ENCODE results near the gene ANKRD9. TPM values are rescaled to one million over a fixed set of nuclear protein-coding genes. Genes with fewer than 3 reads are reported as not detected.

ANKRD9 gene
- total and polyA plus RNA-seq, 2 of the 13 experiments (the other 11 are each of a cell fraction or from before 2014, with no cell fraction given): 10.0 to 15.0 TPM

DNA sequence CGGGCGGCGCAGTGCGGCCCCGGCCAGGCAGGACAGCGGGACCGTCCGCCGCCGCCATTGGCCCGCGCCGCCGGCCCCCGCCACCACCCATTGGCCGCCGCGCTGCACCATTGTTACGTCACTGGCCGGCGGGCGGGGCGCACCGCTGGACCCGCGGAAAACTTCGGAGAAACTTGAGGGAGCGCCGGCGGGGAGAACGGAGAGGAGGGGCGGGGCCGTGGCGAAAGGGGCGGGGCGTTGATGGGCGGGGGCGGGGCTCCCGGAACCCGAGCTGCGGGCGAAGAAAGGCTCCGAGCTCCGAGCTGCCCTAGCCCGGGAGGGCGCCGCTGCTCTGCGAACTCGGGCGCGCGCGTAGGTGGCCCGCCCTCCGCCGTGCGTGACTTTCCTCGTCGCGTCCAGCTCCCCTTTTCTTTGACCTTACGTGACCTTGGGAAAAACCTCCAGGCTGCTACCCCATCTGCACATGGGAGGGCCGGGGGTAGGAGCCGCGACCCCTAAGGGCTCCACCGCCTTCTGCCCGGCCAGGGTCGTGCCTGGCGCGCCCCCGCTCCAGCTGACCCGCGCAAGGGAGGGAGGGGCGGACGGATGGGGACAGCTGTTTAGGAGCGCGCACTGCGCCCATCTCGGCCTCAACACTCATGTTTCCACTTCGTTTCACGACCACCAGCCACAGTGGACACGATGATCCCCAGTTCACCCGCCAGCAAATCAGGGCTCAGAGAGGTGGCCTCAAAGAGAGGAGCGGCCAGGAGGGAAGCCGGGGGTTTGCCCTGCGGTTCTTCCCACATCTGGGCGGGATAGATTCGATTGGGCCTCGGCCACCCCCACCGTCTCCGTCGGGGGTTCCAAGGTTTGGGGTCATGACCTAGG lies at the start of gene ANKRD9 (continued):
- TF ChIP-seq, protein P1, sequence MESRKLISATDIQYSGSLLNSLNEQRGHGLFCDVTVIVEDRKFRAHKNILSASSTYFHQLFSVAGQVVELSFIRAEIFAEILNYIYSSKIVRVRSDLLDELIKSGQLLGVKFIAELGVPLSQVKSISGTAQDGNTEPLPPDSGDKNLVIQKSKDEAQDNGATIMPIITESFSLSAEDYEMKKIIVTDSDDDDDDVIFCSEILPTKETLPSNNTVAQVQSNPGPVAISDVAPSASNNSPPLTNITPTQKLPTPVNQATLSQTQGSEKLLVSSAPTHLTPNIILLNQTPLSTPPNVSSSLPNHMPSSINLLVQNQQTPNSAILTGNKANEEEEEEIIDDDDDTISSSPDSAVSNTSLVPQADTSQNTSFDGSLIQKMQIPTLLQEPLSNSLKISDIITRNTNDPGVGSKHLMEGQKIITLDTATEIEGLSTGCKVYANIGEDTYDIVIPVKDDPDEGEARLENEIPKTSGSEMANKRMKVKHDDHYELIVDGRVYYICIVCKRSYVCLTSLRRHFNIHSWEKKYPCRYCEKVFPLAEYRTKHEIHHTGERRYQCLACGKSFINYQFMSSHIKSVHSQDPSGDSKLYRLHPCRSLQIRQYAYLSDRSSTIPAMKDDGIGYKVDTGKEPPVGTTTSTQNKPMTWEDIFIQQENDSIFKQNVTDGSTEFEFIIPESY (CRISPR knock-in tag; IDR thresholded peaks at IDR 0.05): no peak
- TF ChIP-seq FOXA3 (CRISPR knock-in tag; IDR thresholded peaks at IDR 0.05) (no peak), PHF8 (CRISPR knock-in tag; IDR thresholded peaks at IDR 0.05) (peak; percentile 63), TAF15 (IDR thresholded peaks at IDR 0.05; ENCODE audit: low read depth, low read length, poor library complexity, severe bottlenecking) (no peak), SP2 (CRISPR knock-in tag; IDR thresholded peaks at IDR 0.05) (peak; percentile 41), HDAC1 (CRISPR knock-in tag; IDR thresholded peaks at IDR 0.05) (peak; percentile 63), ZNF577 (CRISPR knock-in tag; IDR thresholded peaks at IDR 0.05; ENCODE audit: borderline replicate concordance, low read depth) (no peak), ZNF180 (CRISPR knock-in tag; IDR thresholded peaks at IDR 0.05; ENCODE audit: borderline replicate concordance, low read depth) (no peak), ZBTB42 (CRISPR knock-in tag; IDR thresholded peaks at IDR 0.05) (0 out of 2 replicates have a peak, but pooled peaks have one; percentile 71), ZNF879 (CRISPR knock-in tag; IDR thresholded peaks at IDR 0.05) (no peak), ATF7-NPFF (CRISPR knock-in tag; IDR thresholded peaks at IDR 0.05; ENCODE audit: low read depth) (no peak), CCDC6 (CRISPR knock-in tag; IDR thresholded peaks at IDR 0.05) (peak; percentile 40; the same call in 1 of the 2 replicates), RCOR2 (CRISPR knock-in tag; IDR thresholded peaks at IDR 0.05) (no peak), ELF4 (CRISPR knock-in tag; IDR thresholded peaks at IDR 0.05; ENCODE audit: borderline replicate concordance) (no peak), ETV5 (CRISPR knock-in tag; IDR thresholded peaks at IDR 0.05; ENCODE audit: borderline replicate concordance) (no peak), ZNF724P (CRISPR knock-in tag; IDR thresholded peaks at IDR 0.05; ENCODE audit: borderline replicate concordance) (no peak)
- TF ChIP-seq, protein P2, sequence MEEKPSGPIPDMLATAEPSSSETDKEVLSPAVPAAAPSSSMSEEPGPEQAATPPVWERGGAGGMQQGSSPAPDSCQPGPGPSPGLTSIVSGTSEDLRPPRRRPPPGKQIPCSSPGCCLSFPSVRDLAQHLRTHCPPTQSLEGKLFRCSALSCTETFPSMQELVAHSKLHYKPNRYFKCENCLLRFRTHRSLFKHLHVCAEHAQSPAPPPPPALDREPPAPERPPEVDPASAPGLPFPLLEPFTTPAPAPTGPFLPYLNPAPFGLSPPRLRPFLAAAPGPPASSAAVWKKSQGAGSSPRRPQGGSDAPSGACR (CRISPR knock-in tag; IDR thresholded peaks at IDR 0.05): no peak; the same call in 1 of the 2 replicates
- TF ChIP-seq, protein P3, sequence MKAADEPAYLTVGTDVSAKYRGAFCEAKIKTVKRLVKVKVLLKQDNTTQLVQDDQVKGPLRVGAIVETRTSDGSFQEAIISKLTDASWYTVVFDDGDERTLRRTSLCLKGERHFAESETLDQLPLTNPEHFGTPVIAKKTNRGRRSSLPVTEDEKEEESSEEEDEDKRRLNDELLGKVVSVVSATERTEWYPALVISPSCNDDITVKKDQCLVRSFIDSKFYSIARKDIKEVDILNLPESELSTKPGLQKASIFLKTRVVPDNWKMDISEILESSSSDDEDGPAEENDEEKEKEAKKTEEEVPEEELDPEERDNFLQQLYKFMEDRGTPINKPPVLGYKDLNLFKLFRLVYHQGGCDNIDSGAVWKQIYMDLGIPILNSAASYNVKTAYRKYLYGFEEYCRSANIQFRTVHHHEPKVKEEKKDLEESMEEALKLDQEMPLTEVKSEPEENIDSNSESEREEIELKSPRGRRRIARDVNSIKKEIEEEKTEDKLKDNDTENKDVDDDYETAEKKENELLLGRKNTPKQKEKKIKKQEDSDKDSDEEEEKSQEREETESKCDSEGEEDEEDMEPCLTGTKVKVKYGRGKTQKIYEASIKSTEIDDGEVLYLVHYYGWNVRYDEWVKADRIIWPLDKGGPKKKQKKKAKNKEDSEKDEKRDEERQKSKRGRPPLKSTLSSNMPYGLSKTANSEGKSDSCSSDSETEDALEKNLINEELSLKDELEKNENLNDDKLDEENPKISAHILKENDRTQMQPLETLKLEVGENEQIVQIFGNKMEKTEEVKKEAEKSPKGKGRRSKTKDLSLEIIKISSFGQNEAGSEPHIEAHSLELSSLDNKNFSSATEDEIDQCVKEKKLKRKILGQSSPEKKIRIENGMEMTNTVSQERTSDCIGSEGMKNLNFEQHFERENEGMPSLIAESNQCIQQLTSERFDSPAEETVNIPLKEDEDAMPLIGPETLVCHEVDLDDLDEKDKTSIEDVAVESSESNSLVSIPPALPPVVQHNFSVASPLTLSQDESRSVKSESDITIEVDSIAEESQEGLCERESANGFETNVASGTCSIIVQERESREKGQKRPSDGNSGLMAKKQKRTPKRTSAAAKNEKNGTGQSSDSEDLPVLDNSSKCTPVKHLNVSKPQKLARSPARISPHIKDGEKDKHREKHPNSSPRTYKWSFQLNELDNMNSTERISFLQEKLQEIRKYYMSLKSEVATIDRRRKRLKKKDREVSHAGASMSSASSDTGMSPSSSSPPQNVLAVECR (CRISPR knock-in tag; IDR thresholded peaks at IDR 0.05; ENCODE audit: borderline replicate concordance): peak; percentile 69; the same call in 1 of the 2 replicates
- TF ChIP-seq, protein P4, sequence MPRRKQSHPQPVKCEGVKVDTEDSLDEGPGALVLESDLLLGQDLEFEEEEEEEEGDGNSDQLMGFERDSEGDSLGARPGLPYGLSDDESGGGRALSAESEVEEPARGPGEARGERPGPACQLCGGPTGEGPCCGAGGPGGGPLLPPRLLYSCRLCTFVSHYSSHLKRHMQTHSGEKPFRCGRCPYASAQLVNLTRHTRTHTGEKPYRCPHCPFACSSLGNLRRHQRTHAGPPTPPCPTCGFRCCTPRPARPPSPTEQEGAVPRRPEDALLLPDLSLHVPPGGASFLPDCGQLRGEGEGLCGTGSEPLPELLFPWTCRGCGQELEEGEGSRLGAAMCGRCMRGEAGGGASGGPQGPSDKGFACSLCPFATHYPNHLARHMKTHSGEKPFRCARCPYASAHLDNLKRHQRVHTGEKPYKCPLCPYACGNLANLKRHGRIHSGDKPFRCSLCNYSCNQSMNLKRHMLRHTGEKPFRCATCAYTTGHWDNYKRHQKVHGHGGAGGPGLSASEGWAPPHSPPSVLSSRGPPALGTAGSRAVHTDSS (CRISPR knock-in tag; conservative IDR thresholded peaks at IDR 0.05): no peak
- TF ChIP-seq, protein P5, sequence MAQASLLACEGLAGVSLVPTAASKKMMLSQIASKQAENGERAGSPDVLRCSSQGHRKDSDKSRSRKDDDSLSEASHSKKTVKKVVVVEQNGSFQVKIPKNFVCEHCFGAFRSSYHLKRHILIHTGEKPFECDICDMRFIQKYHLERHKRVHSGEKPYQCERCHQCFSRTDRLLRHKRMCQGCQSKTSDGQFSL (CRISPR knock-in tag; IDR thresholded peaks at IDR 0.05): 0 out of 2 replicates have a peak, but pooled peaks have one; percentile 26
